DMS114 treated with DMSO at 0.1 percent for 48 hours (cell line): ENCODE measurements around the gene OR6F1.
A peak's percentile ranks its signal among the peaks of the same experiment; 100 is the strongest.
"Not testable (repeated sequence)": the region's sequence is repeated elsewhere in the genome, so short reads cannot be mapped to it uniquely, and the experiment has no call there.

ENCODE experiments used
- DNase-seq: peaks from one replicate; lab custom pipeline; 2025; ENCODE audit not compliant: unreplicated experiment; lab: John Stamatoyannopoulos, UW

The OR6F1 gene

GRCh38 chr1:247716546-247716945, at the start of gene OR6F1:
OR6F1 (minus strand) TSS chr1:247716646; CDS start chr1:247712755, 3,891 bp downstream.
- no peak for DNase-seq

GRCh38 chr1:247760456-247760855, 44.0 kb upstream of the OR6F1 start, which contains the start of gene OR1C1:
OR1C1 (minus strand) TSS chr1:247760556; CDS start chr1:247758406, 2,150 bp downstream.
- no peak for DNase-seq

GRCh38 chr1:247754311-247754710, 37.9 kb upstream of the OR6F1 start:
- DNase-seq, result not testable (repeated sequence)

- no peak for DNase-seq
Measured at GRCh38 chr1:247749870-247750269, 33.4 kb upstream of the OR6F1 start.

GRCh38 chr1:247748041-247748440, 31.6 kb upstream of the OR6F1 start, which contains the start of gene OR14A2:
OR14A2 (minus strand) TSS chr1:247748141.
- DNase-seq, result no peak

- no peak for DNase-seq
Measured at GRCh38 chr1:247747616-247748015, 31.2 kb upstream of the OR6F1 start.

- no peak for DNase-seq
Measured at GRCh38 chr1:247746391-247746935, 30.0 kb upstream of the OR6F1 start.

- DNase-seq, result not testable (repeated sequence)
Measured at GRCh38 chr1:247742215-247742760, 25.8 kb upstream of the OR6F1 start.

- DNase-seq, result no peak
Measured at GRCh38 chr1:247741756-247742155, 25.3 kb upstream of the OR6F1 start.

- DNase-seq, result no peak
Measured at GRCh38 chr1:247740721-247741120, 24.3 kb upstream of the OR6F1 start.

GRCh38 chr1:247738315-247738714, 21.9 kb upstream of the OR6F1 start, which contains the start of gene OR14K1:
OR14K1 (plus strand) TSS chr1:247738615; CDS start chr1:247738615, 0 bp downstream.
- no peak for DNase-seq

GRCh38 chr1:247721222-247721621, 4.8 kb upstream of the OR6F1 start:
- DNase-seq, result no peak

GRCh38 chr1:247713753-247714152, 2.7 kb downstream of the OR6F1 start:
- DNase-seq, result no peak

- not testable (repeated sequence) for DNase-seq
Measured at GRCh38 chr1:247710681-247711080, 5.8 kb downstream of the OR6F1 start.

- no peak for DNase-seq
Measured at GRCh38 chr1:247701338-247701737, 15.1 kb downstream of the OR6F1 start.

GRCh38 chr1:247681288-247681897, 35.1 kb downstream of the OR6F1 start:
- DNase-seq, result peak; percentile 59

- no peak for DNase-seq
Measured at GRCh38 chr1:247680171-247680570, 36.3 kb downstream of the OR6F1 start.

GRCh38 chr1:247679639-247680038, 36.8 kb downstream of the OR6F1 start, which contains the start of gene OR13G1:
OR13G1 (minus strand) TSS chr1:247679739; CDS start chr1:247673041, 6,698 bp downstream.
- DNase-seq, result no peak

GRCh38 chr1:247669225-247669624, 47.2 kb downstream of the OR6F1 start:
- no peak for DNase-seq
